Thyroid gland (tissue), 4 donors: Measurements from ENCODE around the gene RNF111. TPM values are rescaled to one million over a fixed set of nuclear protein-coding genes. Genes with fewer than 3 reads are reported as not detected.
"Not testable (repeated sequence)": the region's sequence is repeated elsewhere in the genome, so short reads cannot be mapped to it uniquely, and the experiment has no call there.

Experiments
- DNase-seq, 2 donors: peaks; one replicate each; pipeline ENCODE4 v3.0.0-alpha.2; 2019
- H3K27ac ChIP-seq, 3 donors: fragments of 200-600 bp; sonication (generic); 1 replicate in 2 of 3; 2 replicates in 1 of 3; pipeline ENCODE4 v1.5.1; 2016 to 2019; ENCODE audit warnings: mild to moderate bottlenecking in 1 of 3, moderate library complexity in 1 of 3
- H3K27me3 ChIP-seq: fragments of 200-600 bp; sonication (generic); one replicate; pipeline ENCODE4 v1.5.1; 2019
- H3K36me3 ChIP-seq, 2 donors: fragments of 200-600 bp; sonication (generic); one replicate each; pipeline ENCODE4 v1.5.1; 2016 to 2019
- H3K4me1 ChIP-seq, 2 donors: fragments of 200-600 bp; sonication (generic); one replicate each; pipeline ENCODE4 v1.5.1; 2017 to 2019
- H3K4me3 ChIP-seq, 3 donors: fragments of 200-600 bp; sonication (generic); replicated peaks in 1 of 3; 1 replicate in 2 of 3; 2 replicates in 1 of 3; pipeline ENCODE4 v1.5.1; 2016; ENCODE audit warnings: mild to moderate bottlenecking in 1 of 3
- H3K9me3 ChIP-seq: fragments of 200-600 bp; sonication (generic); one replicate; pipeline ENCODE4 v1.5.1; 2017
- POLR2A ChIP-seq, 2 donors: fragments of 450-650 bp; IDR thresholded peaks; one replicate each; pipeline ENCODE4 v1.6.1; 2017; ENCODE audit warnings: antibody characterized with exemption in 2 of 2, mild to moderate bottlenecking in 2 of 2, moderate library complexity in 1 of 2
- WGBS, 2 donors: methylation state at CpG; one replicate each; pipeline ENCODE4 v1.1.5; 2017; 5-methylcytosine and 5-hydroxymethylcytosine counted together
- intact Hi-C: fragments of 100-400 bp; cut with DNase I; formaldehyde crosslinking; loops from one replicate; pipeline ENCODE4 v1.15.1; 2023
- total RNA-seq, 4 donors: library from RNA; depleted of rRNA; stranded (reverse); fragments of >200 nt; gene quantifications; one replicate each; pipeline ENCODE4 v1.2.3, GENCODE V29; 2016
- TF ChIP-seq, protein P1 (sequence below), 6 experiments: fragments of 200-600 bp in 3 of 6; fragments of 450-650 bp in 3 of 6; sonication (generic) in 3 of 6; IDR thresholded peaks; one replicate each; pipeline ENCODE4 v1.5.1; 2016 to 2019; ENCODE audit warnings: antibody characterized with exemption in 6 of 6, mild to moderate bottlenecking in 2 of 6, inconsistent platforms in 1 of 6, moderate library complexity in 1 of 6

Gene RNF111
- total RNA-seq, 4 donors from 2014 or later = 19.1 to 33.2 (median 27.4) TPM

DNA sequence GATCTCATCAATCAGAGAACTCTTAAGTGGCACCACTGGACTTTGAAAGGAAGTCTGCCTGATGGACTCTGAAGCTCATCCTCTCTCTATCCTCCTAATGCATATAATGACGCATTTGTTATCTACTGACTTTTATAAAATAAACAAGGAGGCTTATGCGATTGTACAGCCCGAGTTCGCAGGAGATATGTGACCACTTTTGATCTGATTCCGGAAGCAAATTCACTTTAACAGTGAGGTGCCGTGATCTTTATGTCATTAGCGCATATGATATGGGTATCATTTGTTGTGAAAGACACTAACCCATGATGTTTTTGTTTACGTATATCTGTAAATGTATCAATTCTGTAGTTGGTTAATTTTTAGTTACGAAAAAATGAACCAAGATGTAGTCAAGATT lies 427 bp upstream of the RNF111 start:
- intact Hi-C loops = loop anchor here (10.0 kb wide), 1 partner anchor 118 kb away; the partner anchor contains the start of gene CCNB2
- WGBS, 2 donors = 28 to 30% methylated on average over 9 of the region's 9 CpGs

DNA sequence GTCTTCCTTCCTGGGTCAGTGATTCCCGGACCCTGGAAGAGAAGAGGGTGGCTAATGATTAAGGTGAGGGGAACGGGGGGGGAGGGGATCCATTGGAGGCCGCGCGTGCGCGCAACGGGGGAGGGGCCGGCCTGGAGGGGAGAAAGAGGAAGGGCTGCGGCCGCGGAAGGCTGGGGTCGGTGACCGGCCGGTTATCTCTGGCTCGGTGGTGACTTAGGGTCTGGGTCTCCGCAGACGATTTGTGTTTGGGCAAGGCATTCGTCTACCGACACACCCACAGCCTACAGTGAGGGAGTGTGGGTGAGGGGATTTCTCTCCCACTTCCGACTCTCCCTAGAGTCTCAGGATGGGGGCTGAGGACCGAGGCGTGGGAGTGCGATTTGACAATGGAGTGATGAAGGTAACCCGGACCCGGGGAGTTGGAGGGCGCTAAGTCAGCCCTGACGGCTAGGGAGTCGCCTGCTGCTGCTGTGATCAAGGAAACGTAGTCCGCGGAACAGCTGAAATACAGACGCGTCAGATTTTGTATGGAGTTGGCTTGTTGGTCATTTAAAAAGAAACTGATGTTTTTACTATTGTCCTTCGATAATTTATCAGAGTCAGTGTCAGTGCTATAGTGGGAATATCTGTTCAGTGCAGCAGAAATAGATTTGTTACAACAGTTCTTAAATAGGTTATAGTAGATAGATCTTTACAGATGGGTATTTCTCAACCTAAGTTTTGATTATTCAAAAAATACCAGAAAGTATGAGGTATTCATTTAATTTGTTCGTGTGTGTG lies 733 bp downstream of the RNF111 start:
- TF ChIP-seq, protein P1, sequence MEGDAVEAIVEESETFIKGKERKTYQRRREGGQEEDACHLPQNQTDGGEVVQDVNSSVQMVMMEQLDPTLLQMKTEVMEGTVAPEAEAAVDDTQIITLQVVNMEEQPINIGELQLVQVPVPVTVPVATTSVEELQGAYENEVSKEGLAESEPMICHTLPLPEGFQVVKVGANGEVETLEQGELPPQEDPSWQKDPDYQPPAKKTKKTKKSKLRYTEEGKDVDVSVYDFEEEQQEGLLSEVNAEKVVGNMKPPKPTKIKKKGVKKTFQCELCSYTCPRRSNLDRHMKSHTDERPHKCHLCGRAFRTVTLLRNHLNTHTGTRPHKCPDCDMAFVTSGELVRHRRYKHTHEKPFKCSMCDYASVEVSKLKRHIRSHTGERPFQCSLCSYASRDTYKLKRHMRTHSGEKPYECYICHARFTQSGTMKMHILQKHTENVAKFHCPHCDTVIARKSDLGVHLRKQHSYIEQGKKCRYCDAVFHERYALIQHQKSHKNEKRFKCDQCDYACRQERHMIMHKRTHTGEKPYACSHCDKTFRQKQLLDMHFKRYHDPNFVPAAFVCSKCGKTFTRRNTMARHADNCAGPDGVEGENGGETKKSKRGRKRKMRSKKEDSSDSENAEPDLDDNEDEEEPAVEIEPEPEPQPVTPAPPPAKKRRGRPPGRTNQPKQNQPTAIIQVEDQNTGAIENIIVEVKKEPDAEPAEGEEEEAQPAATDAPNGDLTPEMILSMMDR (IDR thresholded peaks at IDR 0.05) = no peak
- no peak for TF ChIP-seq POLR2A (IDR thresholded peaks at IDR 0.05)
- peak; percentile 64 to 65 for DNase-seq
- 0 to 1% methylated on average over 30 to 36 of the region's 36 CpGs for WGBS, 2 donors

More for the DNA sequence above, 427 bp upstream of the RNF111 start:
- Histone ChIP-seq H3K27ac (peak overlapping the region in 2 of 3 donors; percentile 86 to 90), H3K4me1 (peaks cover 0 to 12% of the 10 kb centered on the region in 2 donors), H3K9me3 (no peaks in the 10 kb centered on the region), H3K27me3 (no peaks in the 10 kb centered on the region), H3K4me3 (peak overlapping the region; percentile 88 to 95 (median 91)), H3K36me3 (peaks cover 0 to 3% of the 10 kb centered on the region in 2 donors)
- TF ChIP-seq, protein P1 (IDR thresholded peaks at IDR 0.05) = no peak
- TF ChIP-seq POLR2A (IDR thresholded peaks at IDR 0.05) = no peak
- DNase-seq = no peak

GRCh38 chr15:58992181-58992580 lies 4.7 kb downstream of the RNF111 start:
- Histone ChIP-seq H3K4me3 (no peak overlapping the region), H3K9me3 (no peaks in the 10 kb centered on the region), H3K36me3 (peaks cover 0 to 3% of the 10 kb centered on the region in 2 donors), H3K27ac (no peak overlapping the region), H3K27me3 (no peaks in the 10 kb centered on the region), H3K4me1 (peaks cover 0 to 12% of the 10 kb centered on the region in 2 donors)
- intact Hi-C loops = no loop called here
- WGBS, 2 donors = 92 to 94% methylated on average over 10 of the region's 10 CpGs
- no peak for TF ChIP-seq POLR2A (IDR thresholded peaks at IDR 0.05)
- TF ChIP-seq, protein P1 (IDR thresholded peaks at IDR 0.05) = no peak
- no peak for DNase-seq

More for the DNA sequence above, 733 bp downstream of the RNF111 start:
- Histone ChIP-seq H3K9me3 (no peaks in the 10 kb centered on the region), H3K27me3 (no peaks in the 10 kb centered on the region), H3K36me3 (peaks cover 0 to 3% of the 10 kb centered on the region in 2 donors), H3K27ac (peak overlapping the region; percentile 69 to 90 (median 86)), H3K4me1 (peaks cover 0 to 12% of the 10 kb centered on the region in 2 donors), H3K4me3 (peak overlapping the region; percentile 88 to 95 (median 91))
- intact Hi-C loops = loop anchor here (10.0 kb wide), 1 partner anchor 117 kb away; the partner anchor contains the start of gene CCNB2

GRCh38 chr15:58994906-58995453 lies 7.5 kb downstream of the RNF111 start:
- H3K27me3 ChIP-seq = no peaks in the 10 kb centered on the region
- H3K36me3 ChIP-seq = peaks cover 0 to 3% of the 10 kb centered on the region in 2 donors
- no peaks in the 10 kb centered on the region for H3K4me1 ChIP-seq
- intact Hi-C loops = no loop called here
- 87 to 96% methylated on average over 1 of the region's 1 CpG for WGBS, 2 donors
- no peak overlapping the region for H3K27ac ChIP-seq
- H3K4me3 ChIP-seq = no peak overlapping the region
- DNase-seq = no peak
- H3K9me3 ChIP-seq = no peaks in the 10 kb centered on the region
- TF ChIP-seq, protein P1 (IDR thresholded peaks at IDR 0.05) = no peak
- no peak for TF ChIP-seq POLR2A (IDR thresholded peaks at IDR 0.05)

GRCh38 chr15:58999694-59000093 lies 12.2 kb downstream of the RNF111 start:
- Histone ChIP-seq H3K36me3 (no peaks in the 10 kb centered on the region), H3K27me3 (no peaks in the 10 kb centered on the region), H3K4me1 (no peaks in the 10 kb centered on the region), H3K27ac (no peak overlapping the region), H3K4me3 (no peak overlapping the region), H3K9me3 (no peaks in the 10 kb centered on the region)
- DNase-seq = no peak
- no peak for TF ChIP-seq POLR2A (IDR thresholded peaks at IDR 0.05)
- TF ChIP-seq, protein P1 (IDR thresholded peaks at IDR 0.05) = no peak
- 96 to 99% methylated on average over 2 of the region's 2 CpGs for WGBS, 2 donors
- intact Hi-C loops = no loop called here

- WGBS, 2 donors = 96 to 98% methylated on average over 10 of the region's 10 CpGs
- not testable (repeated sequence) for H3K4me1 ChIP-seq
Measured at GRCh38 chr15:59000251-59000650, 12.8 kb downstream of the RNF111 start.

More at GRCh38 chr15:59000251-59000650, 12.8 kb downstream of the RNF111 start:
- DNase-seq, H3K4me3 ChIP-seq, H3K27me3 ChIP-seq, H3K9me3 ChIP-seq, H3K36me3 ChIP-seq, H3K27ac ChIP-seq, intact Hi-C loops: not testable (repeated sequence)
